WTC11 (cell line): Measurements from ENCODE around the gene UBL3. TPM values are rescaled to one million over a fixed set of nuclear protein-coding genes. Genes with fewer than 3 reads are reported as not detected.
A peak's percentile ranks its signal among the peaks of the same experiment; 100 is the strongest.

Source experiments
- ATAC-seq: fragments of 200-7000 bp; cut with Tn5 transposase; 2 replicates; pipeline ENCODE4 v1.10.0; 2021; ENCODE audit warnings: mild to moderate bottlenecking, moderate library complexity
- CTCF ChIA-PET: fragments of 300-600 bp; sonication (Branson Sonifier 250); formaldehyde crosslinking; loops from one replicate; lab custom pipeline; 2021; ENCODE audit warnings: antibody characterized with exemption; lab: Charles Lee
- POLR2A ChIA-PET: fragments of 350-600 bp; sonication (Branson Sonifier 250); formaldehyde crosslinking; loops from one replicate; lab custom pipeline; 2021; ENCODE audit warnings: antibody characterized with exemption; lab: Charles Lee
- DNase-seq: peaks from one replicate; pipeline ENCODE4 v3.0.0; 2021; ENCODE audit warnings: low spot score
- H3K27ac Mint-ChIP-seq: 2 replicates; pipeline ENCODE4 v1.8.0; 2021; ENCODE audit warnings: mixed read lengths
- H3K27me3 Mint-ChIP-seq: 2 replicates; pipeline ENCODE4 v1.8.0; 2021; ENCODE audit warnings: low read depth, mild to moderate bottlenecking, moderate library complexity, mixed read lengths
- H3K36me3 Mint-ChIP-seq: 2 replicates; pipeline ENCODE4 v1.8.0; 2021; ENCODE audit warnings: mixed read lengths
- H3K4me1 Mint-ChIP-seq: 2 replicates; pipeline ENCODE4 v1.8.0; 2022; ENCODE audit warnings: mixed read lengths
- H3K4me3 Mint-ChIP-seq: 2 replicates; pipeline ENCODE4 v1.8.0; 2021; ENCODE audit warnings: mild to moderate bottlenecking, moderate library complexity, mixed read lengths
- H3K9me3 Mint-ChIP-seq: 2 replicates; pipeline ENCODE4 v1.8.0; 2021; ENCODE audit warnings: mixed read lengths
- AR ChIP-seq: fragments of 250-450 bp; sonication (Bioruptor Pico); IDR thresholded peaks from 2 replicates; pipeline ENCODE4 v1.9.0; 2021; ENCODE audit warnings: mild to moderate bottlenecking
- ARID4B ChIP-seq: sonication (generic); formaldehyde crosslinking; IDR thresholded peaks from 2 replicates; pipeline ENCODE4 v1.8.0; 2023; ENCODE audit warnings: missing genetic modification reagents, mild to moderate bottlenecking, borderline replicate concordance
- CTCF ChIP-seq: fragments of 200-600 bp; IDR thresholded peaks from 2 replicates; pipeline ENCODE4 v1.8.0; 2022; ENCODE audit warnings: antibody characterized with exemption
- E2F5 ChIP-seq: sonication (generic); formaldehyde crosslinking; IDR thresholded peaks from 2 replicates; pipeline ENCODE4 v1.8.1; 2022; ENCODE audit warnings: mild to moderate bottlenecking, moderate library complexity, missing genetic modification reagents
- ELF4 ChIP-seq: sonication (generic); formaldehyde crosslinking; IDR thresholded peaks from 2 replicates; pipeline ENCODE4 v1.8.1; 2022; ENCODE audit warnings: low read depth, mild to moderate bottlenecking, moderate library complexity, missing genetic modification reagents
- GABPB1 ChIP-seq: sonication (generic); formaldehyde crosslinking; IDR thresholded peaks from 2 replicates; pipeline ENCODE4 v1.8.1; 2023; ENCODE audit warnings: mild to moderate bottlenecking, missing genetic modification reagents
- HMGA2 ChIP-seq: fragments of 250-450 bp; sonication (Bioruptor Pico); IDR thresholded peaks from 2 replicates; pipeline ENCODE4 v1.4.0; 2021; ENCODE audit warnings: mild to moderate bottlenecking, moderate library complexity
- HMGXB4 ChIP-seq: sonication (generic); formaldehyde crosslinking; IDR thresholded peaks from 2 replicates; pipeline ENCODE4 v1.8.1; 2023; ENCODE audit warnings: mild to moderate bottlenecking, moderate library complexity, missing genetic modification reagents
- MAX ChIP-seq: sonication (generic); formaldehyde crosslinking; IDR thresholded peaks from 2 replicates; pipeline ENCODE4 v1.8.0; 2022; ENCODE audit warnings: mild to moderate bottlenecking, missing genetic modification reagents
- NFATC4 ChIP-seq: fragments of 250-450 bp; sonication (Bioruptor Pico); IDR thresholded peaks from 2 replicates; pipeline ENCODE4 v1.9.0; 2021; ENCODE audit warnings: mild to moderate bottlenecking
- NFYB ChIP-seq: sonication (generic); formaldehyde crosslinking; conservative IDR thresholded peaks from 2 replicates; pipeline ENCODE4 v1.8.0; 2022; ENCODE audit warnings: low read depth, missing genetic modification reagents
- RELA ChIP-seq: sonication (generic); formaldehyde crosslinking; IDR thresholded peaks from 2 replicates; pipeline ENCODE4 v1.8.1; 2022; ENCODE audit warnings: missing genetic modification reagents, mild to moderate bottlenecking, borderline replicate concordance
- SMAD3 ChIP-seq: sonication (generic); formaldehyde crosslinking; IDR thresholded peaks from 2 replicates; pipeline ENCODE4 v1.8.0; 2022; ENCODE audit warnings: missing genetic modification reagents, mild to moderate bottlenecking, borderline replicate concordance
- SMAD4 ChIP-seq: sonication (generic); formaldehyde crosslinking; IDR thresholded peaks from 2 replicates; pipeline ENCODE4 v1.8.0; 2022; ENCODE audit warnings: mild to moderate bottlenecking, missing genetic modification reagents
- ZNF219 ChIP-seq: sonication (generic); formaldehyde crosslinking; IDR thresholded peaks from 2 replicates; pipeline ENCODE4 v1.8.0; 2023; ENCODE audit warnings: missing genetic modification reagents, mild to moderate bottlenecking, borderline replicate concordance
- ZNF396 ChIP-seq: fragments of 250-450 bp; sonication (Bioruptor Pico); IDR thresholded peaks from 2 replicates; pipeline ENCODE4 v1.8.0; 2021; ENCODE audit warnings: mild to moderate bottlenecking, moderate library complexity, borderline replicate concordance
- total RNA-seq: library from RNA; stranded (reverse); gene quantifications from 3 replicates; pipeline ENCODE4 v1.2.3, GENCODE V29; 2021

The UBL3 gene
- total RNA-seq, 1 experiment from 2014 or later = 15.5 TPM

- TF ChIP-seq AR = no peak
- TF ChIP-seq SMAD3 (CRISPR knock-in tag) = no peak
Observed at GRCh38 chr13:29830000-29830399, 20.4 kb downstream of the UBL3 start (continued).

- ChIA-PET POLR2A (no interaction called here), CTCF (interaction anchor here (1.1 to 1.8 kb wide), 2 partner anchors 22 to 296 kb away, joined by 3 to 4 read pairs; no protein-coding TSS in a partner anchor)
- Mint-ChIP-seq H3K9me3 (no peaks in the 10 kb centered on the region), H3K4me1 (peaks cover 33% of the 10 kb centered on the region), H3K27me3 (no peaks in the 10 kb centered on the region), H3K27ac (no peak overlapping the region; the same call in 1 of the 2 replicates), H3K36me3 (no peaks in the 10 kb centered on the region), H3K4me3 (no peak overlapping the region)
- DNase-seq (no peak), ATAC-seq (no peak)
- TF ChIP-seq ELF4 = no peak
- no peak for TF ChIP-seq ARID4B (CRISPR knock-in tag)
- no peak for TF ChIP-seq NFATC4 (CRISPR knock-in tag)
- TF ChIP-seq NFYB (CRISPR knock-in tag) = no peak
- TF ChIP-seq ZNF396 (CRISPR knock-in tag) = no peak
- TF ChIP-seq HMGA2 = no peak
- TF ChIP-seq RELA = no peak
- TF ChIP-seq HMGXB4 (CRISPR knock-in tag) = no peak
- no peak for TF ChIP-seq SMAD4
Observed at GRCh38 chr13:29819143-29819542, 31.3 kb downstream of the UBL3 start.

- no peaks in the 10 kb centered on the region for H3K27me3 Mint-ChIP-seq
- ChIA-PET CTCF (interaction anchor here (0.8 kb wide), 1 partner anchor 295 kb away, joined by 3 read pairs; no protein-coding TSS in a partner anchor), POLR2A (no interaction called here)
- H3K4me3 Mint-ChIP-seq = no peak overlapping the region
- ATAC-seq (no peak), DNase-seq (no peak)
- H3K36me3 Mint-ChIP-seq = no peaks in the 10 kb centered on the region
- H3K27ac Mint-ChIP-seq = 0 out of 2 replicates have a peak overlapping the region, but pooled peaks have one; percentile 15
- no peaks in the 10 kb centered on the region for H3K9me3 Mint-ChIP-seq
- H3K4me1 Mint-ChIP-seq = peaks cover 33% of the 10 kb centered on the region
- TF ChIP-seq RELA (no peak), ZNF219 (CRISPR knock-in tag) (no peak), E2F5 (CRISPR knock-in tag) (no peak), CTCF (no peak), SMAD3 (CRISPR knock-in tag) (no peak), GABPB1 (CRISPR knock-in tag) (no peak), MAX (CRISPR knock-in tag) (no peak)
Observed at GRCh38 chr13:29817604-29818378, 32.6 kb downstream of the UBL3 start.
